Effector CD8-positive, alpha-beta T cell (primary cell): ENCODE data around the gene TFR2.
"Not testable (repeated sequence)": the region's sequence is repeated elsewhere in the genome, so short reads cannot be mapped to it uniquely, and the experiment has no call there.

Source experiments
- DNase-seq: peaks from one replicate; lab custom pipeline; 2025; lab: John Stamatoyannopoulos, UW

The TFR2 gene

DNA sequence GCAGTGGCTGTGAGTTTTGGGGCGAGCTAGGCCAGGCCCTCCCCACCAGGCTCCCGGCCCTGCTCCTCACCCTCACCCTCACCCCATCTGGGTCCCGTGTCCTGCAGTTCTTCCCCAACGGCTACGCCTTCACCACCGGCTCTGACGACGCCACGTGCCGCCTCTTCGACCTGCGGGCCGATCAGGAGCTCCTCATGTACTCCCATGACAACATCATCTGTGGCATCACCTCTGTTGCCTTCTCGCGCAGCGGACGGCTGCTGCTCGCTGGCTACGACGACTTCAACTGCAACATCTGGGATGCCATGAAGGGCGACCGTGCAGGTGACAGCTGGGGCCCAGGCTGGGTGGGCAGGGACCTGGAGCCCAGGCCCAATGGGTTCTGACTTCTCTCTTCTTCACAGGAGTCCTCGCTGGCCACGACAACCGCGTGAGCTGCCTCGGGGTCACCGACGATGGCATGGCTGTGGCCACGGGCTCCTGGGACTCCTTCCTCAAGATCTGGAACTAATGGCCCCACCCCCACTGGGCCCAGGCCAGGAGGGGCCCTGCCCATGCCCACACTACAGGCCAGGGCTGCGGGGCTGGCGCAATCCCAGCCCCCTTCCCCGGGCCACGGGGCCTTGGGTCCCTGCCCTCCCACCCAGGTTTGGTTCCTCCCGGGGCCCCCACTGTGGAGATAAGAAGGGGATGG, 37.1 kb upstream of the TFR2 start:
- DNase-seq = no peak

DNA sequence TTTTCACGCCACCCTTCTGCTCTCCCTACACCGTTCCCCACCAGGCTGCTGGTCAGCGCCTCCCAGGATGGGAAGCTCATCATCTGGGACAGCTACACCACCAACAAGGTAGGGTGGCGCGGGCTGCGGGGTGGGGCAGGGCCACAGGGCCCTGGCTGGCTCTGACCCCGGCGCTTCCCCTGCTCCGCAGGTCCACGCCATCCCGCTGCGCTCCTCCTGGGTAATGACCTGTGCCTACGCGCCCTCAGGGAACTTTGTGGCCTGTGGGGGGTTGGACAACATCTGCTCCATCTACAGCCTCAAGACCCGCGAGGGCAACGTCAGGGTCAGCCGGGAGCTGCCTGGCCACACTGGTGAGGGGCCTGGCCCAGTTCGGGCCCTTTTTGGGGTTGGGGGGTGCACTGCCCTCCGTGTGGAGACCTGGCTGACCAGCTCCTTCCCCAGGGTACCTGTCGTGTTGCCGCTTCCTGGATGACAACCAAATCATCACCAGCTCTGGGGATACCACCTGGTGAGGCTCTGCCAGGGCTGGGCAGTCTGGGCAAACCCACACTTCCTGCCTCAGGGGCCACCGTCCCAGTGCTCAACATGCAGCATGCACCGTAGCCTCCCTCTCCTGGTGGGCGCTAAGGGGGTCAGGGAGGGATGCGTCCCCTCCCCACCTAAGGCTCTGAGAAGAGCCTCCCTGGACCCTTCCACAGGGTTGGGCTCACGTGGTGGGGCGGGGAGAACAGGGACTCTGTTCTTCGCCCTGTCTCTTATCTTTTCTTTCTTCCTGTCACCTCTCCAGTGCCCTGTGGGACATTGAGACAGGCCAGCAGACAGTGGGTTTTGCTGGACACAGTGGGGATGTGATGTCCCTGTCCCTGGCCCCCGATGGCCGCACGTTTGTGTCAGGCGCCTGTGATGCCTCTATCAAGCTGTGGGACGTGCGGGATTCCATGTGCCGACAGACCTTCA, 36.2 kb upstream of the TFR2 start:
- no peak for DNase-seq

DNA sequence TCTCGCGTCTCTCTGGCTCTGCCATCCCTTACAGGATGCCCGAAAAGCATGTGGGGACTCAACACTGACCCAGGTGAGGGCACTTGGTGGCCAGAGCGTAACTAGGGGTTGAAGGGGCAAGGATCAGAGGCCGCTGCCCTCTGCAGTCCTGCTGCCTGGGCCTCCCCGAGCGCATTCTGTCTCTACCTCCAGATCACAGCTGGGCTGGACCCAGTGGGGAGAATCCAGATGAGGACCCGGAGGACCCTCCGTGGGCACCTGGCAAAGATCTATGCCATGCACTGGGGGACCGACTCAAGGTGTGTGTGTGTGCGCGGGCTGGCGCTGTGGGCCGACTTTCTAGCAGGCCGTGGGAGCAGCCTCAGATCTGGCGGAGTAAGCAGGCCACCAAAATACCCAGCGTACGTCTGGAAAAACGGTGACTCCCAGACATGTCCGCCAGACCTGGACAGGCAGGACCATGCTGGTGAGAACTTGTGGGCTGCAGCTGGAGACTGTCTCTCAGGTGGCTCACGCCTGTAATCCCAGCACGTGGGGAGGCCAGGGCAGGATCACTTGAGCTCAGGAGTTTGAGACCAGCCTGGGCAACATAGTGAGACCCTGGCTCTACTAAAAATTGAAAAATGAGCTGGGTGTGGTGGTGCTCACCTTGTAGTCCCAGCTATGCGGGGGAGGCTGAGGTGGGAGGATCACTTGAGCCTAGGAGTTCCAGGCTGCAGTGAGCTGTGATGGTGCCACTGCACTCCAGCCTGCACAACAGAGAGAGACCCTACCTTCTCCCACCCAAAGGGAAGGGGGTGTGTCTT, 35.4 kb upstream of the TFR2 start:
- peak; percentile 14 for DNase-seq

DNA sequence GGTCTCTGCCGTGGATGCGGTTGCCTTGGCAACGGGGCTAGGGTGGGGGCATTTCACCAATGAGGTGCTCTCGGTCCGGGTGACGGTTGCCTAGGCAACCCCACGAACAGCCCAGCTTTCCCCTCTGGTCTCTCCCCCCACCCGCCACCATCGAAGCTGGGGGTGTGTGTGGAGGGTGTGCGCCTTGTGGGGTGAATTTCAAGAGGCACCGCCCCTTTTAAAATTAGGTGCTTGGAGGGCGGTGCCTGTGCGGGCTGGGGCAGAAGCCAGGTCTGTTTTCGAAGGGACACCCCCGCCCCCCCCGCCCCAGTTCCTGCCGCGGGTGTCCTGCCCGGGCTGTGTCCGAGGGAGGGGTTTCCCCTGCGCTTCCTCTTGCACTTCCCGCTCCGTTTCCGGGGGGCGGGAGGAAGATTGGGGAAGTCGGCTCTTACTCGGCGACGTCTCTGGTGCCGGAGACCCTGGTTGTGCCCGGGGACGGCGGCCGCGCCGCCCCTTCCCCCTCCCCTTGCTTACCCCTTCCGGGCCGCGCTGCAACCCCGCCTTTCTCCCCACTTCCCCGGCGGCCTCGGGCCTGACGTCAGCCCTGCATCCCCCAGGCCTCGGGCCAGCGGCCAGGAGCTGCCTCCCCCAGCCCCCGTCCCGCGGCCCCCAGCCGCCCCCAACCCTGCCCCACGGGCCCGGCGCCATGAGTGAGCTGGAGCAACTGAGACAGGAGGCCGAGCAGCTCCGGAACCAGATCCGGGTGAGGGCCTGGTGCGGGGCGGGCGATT, 34.4 kb upstream of the TFR2 start:
- DNase-seq = peak; percentile 92

DNA sequence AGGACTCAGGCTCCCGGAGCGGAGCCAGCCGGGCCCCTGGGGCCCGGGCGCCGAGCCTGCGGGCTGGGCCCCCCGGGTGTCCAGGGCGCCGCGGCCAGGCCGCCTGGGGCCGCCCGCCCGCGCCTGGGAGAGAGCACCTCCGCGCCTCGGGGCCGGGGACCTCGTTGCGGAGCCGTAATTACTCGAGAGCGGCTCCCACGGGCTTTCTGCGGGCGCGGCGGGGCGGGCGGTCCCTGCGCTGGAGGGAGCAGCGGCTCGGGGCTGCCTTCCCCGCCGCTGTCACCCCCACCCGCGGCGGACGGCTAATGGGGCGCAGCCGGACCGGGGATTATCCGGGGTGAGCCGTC, 33.7 kb upstream of the TFR2 start:
- DNase-seq = no peak

DNA sequence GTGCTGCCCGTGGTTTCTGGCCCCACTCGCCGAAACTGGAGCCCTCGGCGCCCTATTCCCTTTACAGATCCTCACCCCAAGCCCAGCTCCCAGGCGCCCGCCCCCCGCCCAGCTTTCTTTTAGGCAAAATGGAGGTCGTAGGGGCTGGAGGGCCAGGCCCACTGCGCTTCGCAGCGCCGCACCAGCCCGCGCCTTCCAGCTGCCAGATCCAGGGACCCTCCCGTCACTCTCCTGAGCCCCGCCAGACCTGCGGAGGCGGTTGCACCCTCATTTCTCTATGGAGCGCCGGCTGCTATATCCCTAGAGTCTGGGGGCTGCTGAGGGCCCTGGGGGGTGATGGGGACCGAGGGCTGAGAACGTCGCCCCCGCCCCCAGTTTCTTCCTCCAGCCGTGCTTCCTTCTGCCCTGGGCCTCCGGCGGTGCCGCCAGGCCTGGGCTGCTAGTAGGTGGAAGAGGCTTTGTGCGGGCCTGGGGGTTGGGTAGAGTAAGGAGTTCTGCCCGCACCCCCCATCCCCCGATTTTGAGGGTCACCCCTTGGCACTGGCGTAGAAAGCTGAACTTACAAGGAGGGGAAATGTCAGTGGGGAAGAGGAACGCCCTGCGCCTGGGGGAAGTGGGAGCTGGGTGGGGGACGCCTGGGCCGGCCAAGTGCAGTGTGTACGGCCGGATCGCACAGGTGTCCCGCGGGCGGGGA, 33.2 kb upstream of the TFR2 start:
- DNase-seq = peak; percentile 14

DNA sequence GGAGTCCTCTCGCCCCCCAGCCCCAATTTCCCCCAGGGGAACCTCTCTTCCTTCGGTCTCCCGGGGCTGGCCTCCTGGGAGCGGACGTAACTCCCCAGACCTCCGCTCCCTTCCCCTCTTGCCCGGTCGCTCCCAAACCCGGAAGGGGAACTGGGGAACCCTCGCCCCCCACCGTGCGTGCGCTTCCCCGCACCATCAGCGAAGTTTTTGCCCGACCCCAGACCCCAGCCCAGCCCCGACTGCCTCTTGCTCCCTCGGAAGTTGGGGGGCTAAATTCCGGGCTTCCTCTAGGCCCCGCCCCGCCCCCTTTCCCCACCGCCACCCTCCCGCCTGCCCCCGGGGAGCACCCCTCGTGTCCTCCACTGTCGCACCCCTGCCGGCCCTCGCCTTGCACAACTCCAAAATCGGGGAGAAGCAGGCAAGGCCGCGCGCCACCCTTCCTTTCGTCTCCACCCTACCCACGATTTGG, 32.6 kb upstream of the TFR2 start:
- DNase-seq = peak; percentile 47

DNA sequence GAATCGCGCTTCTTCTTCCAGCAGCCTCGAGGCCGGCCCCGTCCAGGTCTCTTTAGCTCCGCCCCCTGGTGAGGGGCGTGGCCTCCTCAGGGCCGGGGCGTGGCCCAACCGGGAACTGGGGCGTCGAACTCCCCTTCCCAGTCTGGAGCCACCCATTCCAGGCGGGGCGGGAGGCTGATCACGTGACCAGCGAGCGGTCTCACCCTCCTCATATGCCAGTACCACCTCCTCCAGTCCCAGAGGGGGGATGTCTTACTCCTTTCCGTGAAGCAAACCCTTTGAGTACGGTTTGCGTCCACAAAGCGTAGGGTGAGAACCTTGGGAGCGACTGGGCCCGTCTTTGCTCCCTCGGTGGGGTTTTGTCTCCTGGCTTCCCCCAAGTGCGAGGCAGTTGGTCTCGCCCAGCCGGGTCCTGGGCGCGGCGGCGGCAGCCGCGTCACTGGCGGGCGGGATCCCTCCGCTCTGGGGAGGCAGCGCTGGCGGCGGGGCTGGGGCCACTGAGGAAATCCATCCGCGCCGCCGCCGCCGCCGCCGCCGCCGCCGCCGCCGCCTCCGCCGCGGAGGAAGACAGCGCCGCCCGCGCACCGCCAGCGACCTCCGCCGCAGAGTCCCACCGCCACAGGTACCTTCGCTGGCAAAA, 32.1 kb upstream of the TFR2 start, which contains the start of gene GNB2:
Gene GNB2, plus strand, starts transcription at position 439 of the 640 bp plus-strand sequence. CDS start 2,526 bp downstream, outside the sequence.
- peak; percentile 97 for DNase-seq

DNA sequence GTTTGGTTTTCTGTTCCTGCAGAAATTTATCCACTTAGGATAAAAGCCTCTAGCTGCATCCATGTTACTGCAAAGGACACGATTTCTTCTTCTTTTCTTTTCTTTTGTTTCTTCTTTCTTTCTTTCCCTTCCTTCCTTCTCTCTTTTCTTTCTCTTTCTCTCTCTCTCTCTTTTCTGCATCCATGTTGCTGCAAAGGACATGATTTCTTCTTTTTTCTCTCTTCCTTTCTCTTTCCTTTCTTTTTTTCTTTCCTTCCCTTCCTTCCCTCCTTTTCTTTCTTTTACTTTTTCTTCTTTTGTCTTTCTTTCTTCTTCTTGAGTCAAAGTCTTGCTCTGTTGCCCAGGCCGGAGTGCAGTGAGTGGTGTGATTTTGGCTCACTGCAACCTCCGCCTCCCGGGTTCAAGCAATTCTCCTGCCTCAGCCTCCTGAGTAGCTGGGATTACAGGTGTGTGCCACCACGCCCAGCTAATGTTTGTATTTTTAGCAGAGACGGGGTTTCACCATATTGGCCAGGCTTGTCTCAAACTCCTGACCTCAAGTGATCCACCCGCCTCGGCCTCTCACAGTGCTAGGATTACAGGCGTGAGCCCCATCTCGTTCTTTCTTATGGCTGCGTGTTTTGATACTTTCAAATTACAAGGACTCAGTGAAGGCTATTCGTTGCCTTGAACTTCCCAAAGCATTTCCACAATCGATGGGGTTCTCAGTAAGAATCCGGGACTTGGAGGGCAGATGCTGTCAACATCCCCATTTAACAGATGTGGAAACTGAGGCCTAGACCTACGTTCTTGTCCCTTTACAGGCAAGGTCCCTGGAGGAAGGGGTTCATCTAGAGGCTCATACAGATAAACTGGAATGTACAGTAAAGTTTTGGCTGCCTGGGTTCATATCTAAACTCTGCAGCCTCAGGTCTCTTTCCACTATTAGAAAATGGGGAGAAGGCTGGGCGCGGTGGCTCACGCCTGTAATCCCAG, 30.3 kb upstream of the TFR2 start:
- DNase-seq = no peak

DNA sequence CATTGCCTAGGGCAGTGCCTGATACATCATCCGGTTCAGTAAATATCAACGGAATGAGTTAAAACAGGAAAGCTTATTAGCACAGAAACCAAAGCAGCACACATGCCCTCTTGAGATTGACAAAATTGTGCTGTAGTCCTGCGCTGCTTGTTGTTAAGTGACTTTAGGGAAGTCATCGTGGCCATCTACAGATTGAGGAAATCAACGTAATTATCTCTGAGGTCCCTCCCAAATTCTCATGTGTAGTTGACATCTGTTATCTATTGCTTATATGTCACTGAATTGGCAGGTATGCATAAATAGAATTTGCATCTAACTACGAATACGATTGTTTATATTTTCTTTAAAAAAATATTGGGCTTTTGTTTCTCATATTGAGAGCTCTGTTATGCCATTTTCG, 28.7 kb upstream of the TFR2 start:
- DNase-seq = no peak

DNA sequence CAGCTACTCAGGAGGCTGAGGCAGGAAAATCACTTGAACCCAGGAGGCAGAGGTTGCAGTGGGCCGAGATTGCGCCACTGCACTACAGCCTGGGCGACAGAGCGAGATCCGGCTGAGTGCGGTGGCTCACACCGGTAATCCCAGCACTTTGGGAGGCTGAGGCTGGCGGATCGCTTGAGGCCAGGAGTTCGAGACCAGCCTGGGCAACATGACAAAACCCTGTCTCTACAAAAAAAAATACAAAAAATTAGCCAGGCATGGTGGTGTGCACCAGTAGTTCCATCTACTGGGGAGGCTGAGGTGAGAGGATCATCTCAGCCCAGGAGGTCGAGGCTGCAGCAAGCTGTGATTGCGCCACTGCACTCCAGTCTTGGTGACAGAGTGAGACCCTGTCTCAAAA, 27.8 kb upstream of the TFR2 start:
- not testable (repeated sequence) for DNase-seq

DNA sequence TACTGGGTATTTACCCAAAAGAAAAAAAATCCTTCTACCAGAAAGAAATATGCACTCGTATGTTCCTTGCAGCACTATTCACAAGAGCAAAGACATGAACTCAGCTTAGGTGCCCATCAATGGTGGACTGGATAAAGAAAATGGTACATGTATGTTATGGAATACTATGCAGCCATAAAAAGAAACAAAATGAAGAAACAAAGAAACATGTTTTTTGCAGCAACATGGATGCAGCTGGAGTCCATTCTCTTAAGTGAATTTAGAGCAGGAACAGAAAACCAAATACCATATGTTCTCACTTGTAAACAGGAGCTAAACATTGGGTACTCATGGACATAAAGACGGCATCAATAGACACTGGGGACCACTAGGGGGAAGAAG, 26.7 kb upstream of the TFR2 start:
- DNase-seq = no peak

DNA sequence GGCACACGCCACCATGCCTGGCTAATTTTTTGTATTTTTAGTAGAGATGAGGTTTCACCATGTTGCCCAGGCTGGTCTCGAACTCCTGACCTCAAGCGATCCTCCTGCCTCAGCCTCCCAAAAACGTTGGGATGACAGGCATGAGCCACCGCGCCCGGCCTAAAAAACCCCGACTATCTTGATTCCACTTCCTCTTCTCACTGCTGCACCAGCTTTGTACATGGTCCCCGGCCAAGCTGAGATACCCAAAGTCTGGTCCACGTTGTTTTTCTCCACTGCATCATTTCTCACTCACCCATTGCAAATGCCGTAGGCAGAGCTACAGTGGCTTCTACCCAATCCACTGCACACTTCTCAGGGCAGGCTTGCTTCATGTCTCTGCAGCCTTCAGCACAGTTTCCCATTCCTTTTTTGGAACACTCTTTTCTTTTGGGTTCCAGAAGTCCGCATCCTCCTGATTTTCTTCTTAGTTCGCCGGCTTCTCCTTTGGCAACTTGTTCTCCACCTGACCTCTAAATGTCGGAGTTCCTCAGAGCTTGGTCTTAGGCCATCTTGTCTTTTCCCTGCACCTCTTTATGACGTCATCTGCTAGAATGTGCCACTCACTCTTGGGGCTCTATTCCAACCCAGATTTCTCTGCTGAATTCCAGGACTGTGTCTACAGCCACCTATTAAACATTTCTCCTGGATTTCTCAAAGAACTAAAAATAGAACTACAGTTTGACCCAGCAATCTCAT, 26.1 kb upstream of the TFR2 start:
- DNase-seq = no peak

DNA sequence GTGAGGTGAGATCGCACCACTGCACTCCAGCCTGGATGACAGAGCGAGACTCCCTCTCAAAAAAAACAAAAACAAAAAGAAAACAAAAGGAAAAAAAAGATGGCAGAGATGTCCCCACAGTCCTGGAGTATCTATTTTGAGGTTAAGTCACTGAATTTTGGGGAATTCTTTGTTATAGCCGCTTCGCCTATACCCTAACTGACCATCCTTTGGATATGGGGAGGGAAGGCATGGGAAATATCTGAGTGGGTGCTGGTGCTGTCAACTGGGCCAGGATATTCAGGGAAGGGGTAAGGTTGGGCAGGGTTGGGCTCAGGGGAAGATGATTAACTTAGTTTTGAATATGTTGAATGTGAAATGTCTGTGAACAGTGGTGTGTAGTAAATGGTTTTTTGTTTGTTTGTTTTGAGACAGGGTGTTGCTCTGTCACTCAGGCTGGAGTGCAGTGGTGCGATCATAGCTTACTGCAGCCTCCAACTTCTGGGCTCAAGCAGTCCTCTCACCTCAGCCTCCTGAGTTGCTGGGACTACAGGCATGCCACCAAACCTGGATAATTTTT, 23.9 kb upstream of the TFR2 start:
- DNase-seq = no peak

DNA sequence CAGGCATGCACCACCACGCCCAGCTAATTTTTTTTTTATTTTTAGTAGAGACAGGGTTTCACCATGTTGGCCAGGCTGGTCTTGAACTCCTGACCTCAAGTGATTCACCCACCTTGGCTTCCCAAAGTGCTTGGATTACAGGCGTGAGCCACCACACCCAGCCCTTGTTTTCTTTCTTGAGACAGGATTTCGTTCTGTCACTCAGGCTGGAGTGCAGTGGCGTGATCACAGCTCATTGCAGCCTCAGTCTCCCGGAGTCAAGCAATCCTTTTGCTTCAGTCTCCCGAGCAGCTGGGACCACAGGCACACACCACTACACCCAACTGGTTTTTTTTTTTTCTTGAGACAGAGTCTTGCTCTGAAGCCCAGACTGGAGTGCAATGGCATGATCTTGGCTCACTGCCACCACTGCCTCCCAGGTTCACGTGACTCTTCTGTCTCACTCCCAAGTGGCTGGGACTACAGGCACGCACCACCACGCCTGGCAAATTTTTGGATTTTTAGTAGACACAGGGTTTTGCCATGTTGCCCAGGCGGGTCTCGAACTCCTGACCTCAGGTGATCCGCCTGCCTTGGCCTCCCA, 20.9 kb upstream of the TFR2 start:
- DNase-seq = not testable (repeated sequence)

DNA sequence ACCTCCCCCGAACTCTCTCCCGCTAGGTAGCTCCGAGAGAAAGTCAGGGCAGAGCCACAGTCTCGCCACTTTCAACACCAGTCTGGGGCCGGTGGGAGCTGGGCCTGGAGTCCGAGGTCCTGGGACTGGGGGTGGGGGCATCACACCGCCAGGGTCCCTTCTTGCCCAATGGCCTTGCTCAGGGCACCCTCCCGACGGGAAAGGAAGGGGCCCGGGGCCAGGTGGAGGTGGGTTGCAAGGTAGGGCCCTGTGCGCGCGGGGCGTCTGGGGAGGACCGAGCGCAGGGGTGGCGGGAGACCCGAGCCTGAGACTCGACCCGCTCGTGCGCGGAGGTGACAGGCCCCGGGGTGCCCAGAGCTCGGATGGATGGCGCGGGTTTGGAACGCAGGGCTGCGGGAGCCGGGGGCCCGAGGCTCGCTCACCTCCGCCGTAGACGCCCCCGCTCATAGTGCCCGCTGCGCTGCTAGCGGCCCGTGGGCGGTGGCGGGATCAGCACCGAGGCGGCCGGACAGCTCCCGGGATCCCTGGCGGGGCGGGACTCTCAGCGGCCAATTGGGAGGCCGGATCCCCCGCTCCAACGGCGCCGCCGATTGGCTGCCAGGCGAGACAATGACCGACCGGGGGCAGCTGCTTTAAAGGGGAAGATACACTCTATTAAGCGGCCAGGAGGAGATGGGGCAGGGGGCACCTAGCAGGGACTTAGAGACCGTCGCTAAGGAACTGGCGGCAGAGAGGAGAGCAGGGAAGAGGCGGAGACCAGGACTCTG, 14.7 kb upstream of the TFR2 start, which contains the start of gene ACTL6B:
Gene ACTL6B, minus strand, starts transcription at position 541 of the 767 bp plus-strand sequence. Its CDS starts 94 bp downstream, at position 447.
- peak; percentile 13 for DNase-seq
